H1 (cell line): ENCODE data around the gene SPAG8. TPM values are rescaled to one million over a fixed set of nuclear protein-coding genes. Genes with fewer than 3 reads are reported as not detected.

Source experiments
- CTCF ChIA-PET: fragments of 300-600 bp; sonication (Branson Sonifier 250); formaldehyde crosslinking; loops from one replicate; lab custom pipeline; 2021; ENCODE audit not compliant: partially characterized antibody; lab: Charles Lee
- POLR2A ChIA-PET: fragments of 300-600 bp; sonication (Branson Sonifier 250); formaldehyde crosslinking; loops from one replicate; lab custom pipeline; 2021; ENCODE audit warnings: inconsistent platforms; ENCODE audit not compliant: partially characterized antibody; lab: Charles Lee
- DNase-seq, 2 experiments: peaks; one replicate each; pipeline versions ENCODE4 v3.0.0 to v3.0.0-alpha.2; 2010 to 2022; ENCODE audit warnings: low spot score in 2 of 2, low read depth in 1 of 2, mixed read lengths in 1 of 2
- FAIRE-seq: peaks from 2 replicates; lab custom pipeline; 2011; peaks lifted over from hg19 to GRCh38; lab: Jason Lieb, UNC
- H2AFZ ChIP-seq: 2 replicates; pipeline ENCODE4 v1.8.1; 2012; ENCODE audit warnings: low read length, inconsistent platforms
- H2AK5ac ChIP-seq: 2 replicates; pipeline ENCODE4 v1.6.1; 2013; ENCODE audit warnings: low read depth, low read length
- H2BK120ac ChIP-seq: replicated peaks from 2 replicates; pipeline ENCODE3; 2013; ENCODE audit warnings: low read depth, low read length, inconsistent platforms
- H2BK12ac ChIP-seq: 2 replicates; pipeline ENCODE4 v1.6.1; 2013; ENCODE audit warnings: low read depth, low read length
- H2BK15ac ChIP-seq: 2 replicates; pipeline ENCODE4 v1.6.1; 2013; ENCODE audit warnings: low read length
- H2BK20ac ChIP-seq: 2 replicates; pipeline ENCODE4 v1.6.1; 2013; ENCODE audit warnings: low read length
- H2BK5ac ChIP-seq: 2 replicates; pipeline ENCODE4 v1.6.1; 2013; ENCODE audit warnings: low read depth, low read length
- H3K14ac ChIP-seq: 2 replicates; pipeline ENCODE4 v1.6.1; 2013; ENCODE audit warnings: inconsistent platforms; ENCODE audit not compliant: insufficient read length
- H3K18ac ChIP-seq: 2 replicates; pipeline ENCODE4 v1.6.1; 2013; ENCODE audit warnings: low read length; ENCODE audit errors: extremely low read depth
- H3K23ac ChIP-seq: 2 replicates; pipeline ENCODE4 v1.6.1; 2013; ENCODE audit warnings: inconsistent platforms; ENCODE audit not compliant: insufficient read length
- H3K23me2 ChIP-seq: 2 replicates; pipeline ENCODE4 v1.6.1; 2013; ENCODE audit warnings: low read depth, low read length
- H3K27ac ChIP-seq: 2 replicates; pipeline ENCODE4 v1.6.1; 2011; ENCODE audit warnings: low read depth, low read length, inconsistent platforms
- H3K27me3 ChIP-seq, 4 experiments: replicated peaks in 1 of 4; 1 replicate in 1 of 4; 2 replicates in 3 of 4; pipeline versions ENCODE4 v1.6.1 to v1.8.1; 2011 to 2013; ENCODE audit warnings: low read length in 3 of 4, mild to moderate bottlenecking in 3 of 4, inconsistent platforms in 2 of 4, mixed read lengths in 2 of 4, moderate library complexity in 1 of 4; ENCODE audit not compliant: control insufficient read depth in 3 of 4, insufficient read depth in 3 of 4; ENCODE audit errors: extremely low read depth in 1 of 4
- H3K36me3 ChIP-seq, 4 experiments: 2 replicates each; pipeline versions ENCODE4 v1.6.1 to v1.8.1; 2011 to 2013; ENCODE audit warnings: mild to moderate bottlenecking in 4 of 4, low read length in 3 of 4, moderate library complexity in 2 of 4, control low read depth in 1 of 4, inconsistent platforms in 1 of 4; ENCODE audit not compliant: insufficient read depth in 4 of 4, control insufficient read depth in 2 of 4
- H3K4ac ChIP-seq: replicated peaks from 2 replicates; pipeline ENCODE3; 2013; ENCODE audit warnings: low read length, low read depth, mixed read lengths, inconsistent platforms; ENCODE audit not compliant: insufficient read length
- H3K4me1 ChIP-seq, 4 experiments: replicated peaks in 1 of 4; 1 replicate in 1 of 4; 2 replicates in 3 of 4; pipeline versions ENCODE4 v1.6.1 to v1.8.1; 2011 to 2013; ENCODE audit warnings: low read length in 3 of 4, inconsistent platforms in 2 of 4, mixed read lengths in 1 of 4; ENCODE audit not compliant: insufficient read depth in 4 of 4, control insufficient read depth in 3 of 4
- H3K4me2 ChIP-seq, 2 experiments: 2 replicates each; pipeline versions ENCODE4 v1.6.1 to v1.8.1; 2011 to 2013; ENCODE audit warnings: low read depth in 2 of 2, low read length in 2 of 2, control low read depth in 1 of 2, inconsistent platforms in 1 of 2, mild to moderate bottlenecking in 1 of 2; ENCODE audit not compliant: insufficient read depth in 1 of 2
- H3K4me3 ChIP-seq, 4 experiments: fragments of 200-600, 300-600 bp in 1 of 4; sonication (generic), shearing (Covaris generic), sonication (Bioruptor Twin) in 1 of 4; 2 replicates each; pipeline versions ENCODE4 v1.5.1 to v1.8.1; 2011 to 2016; ENCODE audit warnings: low read length in 4 of 4, low read depth in 3 of 4, control low read depth in 2 of 4, inconsistent platforms in 2 of 4, mild to moderate bottlenecking in 2 of 4, mixed read lengths in 1 of 4, moderate library complexity in 1 of 4; ENCODE audit not compliant: insufficient read depth in 2 of 4; ENCODE audit errors: extremely low read depth in 1 of 4
- H3K56ac ChIP-seq: replicated peaks from 2 replicates; pipeline ENCODE3; 2013; ENCODE audit warnings: low read depth, mild to moderate bottlenecking, mixed read lengths, low read length, inconsistent platforms; ENCODE audit not compliant: insufficient read length
- H3K79me1 ChIP-seq: 2 replicates; pipeline ENCODE4 v1.6.1; 2013; ENCODE audit warnings: low read depth, low read length, control low read depth
- H3K79me2 ChIP-seq, 2 experiments: 2 replicates each; pipeline versions ENCODE4 v1.6.1 to v1.8.1; 2012 to 2013; ENCODE audit warnings: low read length in 2 of 2, mild to moderate bottlenecking in 2 of 2, inconsistent platforms in 1 of 2; ENCODE audit not compliant: insufficient read depth in 2 of 2, control insufficient read depth in 1 of 2
- H3K9ac ChIP-seq, 4 experiments: replicated peaks in 1 of 4; 1 replicate in 1 of 4; 2 replicates in 3 of 4; pipeline versions ENCODE4 v1.6.1 to v1.8.1; 2011 to 2013; ENCODE audit warnings: low read depth in 3 of 4, low read length in 3 of 4, control low read depth in 2 of 4, mild to moderate bottlenecking in 2 of 4, moderate library complexity in 2 of 4, inconsistent platforms in 1 of 4; ENCODE audit errors: extremely low read depth in 1 of 4
- H3K9me3 ChIP-seq, 2 experiments: 2 replicates each; pipeline versions ENCODE4 v1.6.1 to v1.8.1; 2012 to 2013; ENCODE audit warnings: mild to moderate bottlenecking in 2 of 2, moderate library complexity in 2 of 2, control low read depth in 1 of 2, inconsistent platforms in 1 of 2, low read depth in 1 of 2, low read length in 1 of 2, mixed read lengths in 1 of 2; ENCODE audit not compliant: insufficient read depth in 2 of 2
- H4K20me1 ChIP-seq, 2 experiments: replicated peaks in 1 of 2; 2 replicates each; pipeline versions ENCODE3 to v1.8.1; 2011 to 2013; ENCODE audit warnings: inconsistent platforms in 2 of 2, low read length in 2 of 2, mild to moderate bottlenecking in 1 of 2; ENCODE audit not compliant: insufficient read depth in 2 of 2, control insufficient read depth in 1 of 2
- H4K5ac ChIP-seq: 2 replicates; pipeline ENCODE4 v1.6.1; 2013; ENCODE audit warnings: low read length, low read depth, mixed read lengths, inconsistent platforms; ENCODE audit not compliant: insufficient read length
- H4K8ac ChIP-seq: 2 replicates; pipeline ENCODE4 v1.8.0; 2013; ENCODE audit warnings: mild to moderate bottlenecking, moderate library complexity, low read length, inconsistent platforms; ENCODE audit not compliant: insufficient read depth; ENCODE audit errors: extremely low read depth
- H4K91ac ChIP-seq: replicated peaks from 2 replicates; pipeline ENCODE3; 2013; ENCODE audit warnings: low read length, mixed read lengths, inconsistent platforms; ENCODE audit not compliant: insufficient read length
- CHD2 ChIP-seq: IDR thresholded peaks from 2 replicates; pipeline ENCODE4 v1.6.1; 2012; ENCODE audit warnings: low read length, improper control_type of control experiment
- CREB1 ChIP-seq: IDR thresholded peaks from 2 replicates; pipeline ENCODE4 v1.6.1; 2012; ENCODE audit warnings: inconsistent platforms
- GABPA ChIP-seq: IDR thresholded peaks from 2 replicates; pipeline ENCODE4 v1.6.1; 2011; ENCODE audit warnings: mild to moderate bottlenecking, low read length, moderate library complexity, borderline replicate concordance; ENCODE audit not compliant: insufficient read depth
- MAFK ChIP-seq: IDR thresholded peaks from 2 replicates; pipeline ENCODE4 v1.6.1; 2012; ENCODE audit warnings: low read depth, mild to moderate bottlenecking, improper control_type of control experiment, low read length
- POLR2A ChIP-seq, 2 experiments: IDR thresholded peaks; 1 replicate in 1 of 2; 2 replicates in 1 of 2; pipeline ENCODE4 v1.6.1; 2011; ENCODE audit warnings: low read depth in 2 of 2, low read length in 2 of 2, mild to moderate bottlenecking in 2 of 2; ENCODE audit errors: control extremely low read depth in 1 of 2
- SAP30 ChIP-seq: fragments of 300-600 bp; sonication (generic); IDR thresholded peaks from 2 replicates; pipeline ENCODE4 v1.7.1; 2012; ENCODE audit warnings: low read length, moderate library complexity, mild to moderate bottlenecking, inconsistent platforms; ENCODE audit not compliant: insufficient read depth, insufficient replicate concordance
- WGBS, 2 experiments: shearing (Covaris generic) in 1 of 2; methylation state at CpG; one replicate each; pipeline versions ENCODE4 v1.1.6 to v1.1.7; 2013 to 2015; ENCODE audit warnings: low lambda C conversion rate in 2 of 2, mixed read lengths in 2 of 2, inconsistent platforms in 1 of 2, low coverage in 1 of 2, missing lambda C conversion rate in 1 of 2; ENCODE audit not compliant: insufficient replicate concordance in 2 of 2, insufficient coverage in 1 of 2, insufficient read length in 1 of 2; ENCODE audit errors: extremely low coverage in 1 of 2, missing lambda C conversion rate in 1 of 2; 5-methylcytosine and 5-hydroxymethylcytosine counted together
- polyA plus RNA-seq, 7 experiments: library from polyadenylated mRNA; depleted of rRNA in 3 of 7; stranded (reverse) in 5 of 7; unstranded in 2 of 7; fragments of >200 nt in 5 of 7; fragments of 200-250 nt in 2 of 7; gene quantifications; 1 replicate in 5 of 7; 2 replicates in 1 of 7; 4 replicates in 1 of 7; pipeline versions ENCODE4 v1.2.1 to v1.2.3, GENCODE V29; 2011 to 2013; ENCODE audit warnings: missing spikeins in 2 of 7, mixed read lengths in 2 of 7
- total RNA-seq: library from RNA; stranded (reverse); fragmentation: NEBNext Ultra II Directional; extraction: Animal tissue kit (Norgen Biotek cat#: 25700); gene quantifications from 2 replicates; pipeline ENCODE4 v1.2.1, GENCODE V29; 2021

Gene SPAG8
- total and polyA plus RNA-seq, 2 of the 8 experiments (the other 6 are each of a cell fraction or from before 2014, with no cell fraction given) = 0.37 to 0.44 TPM

GRCh38 chr9:35836595-35836994 lies 24.5 kb upstream of the SPAG8 start:
- H3K14ac ChIP-seq = no peak overlapping the region
- H3K56ac ChIP-seq = no peak overlapping the region
- H3K4me1 ChIP-seq = peaks cover 0 to 3% (median 1%) of the 10 kb centered on the region in 4 experiments; a peak in 4 of 7 replicates
- no peak overlapping the region for H2BK5ac ChIP-seq
- no peak overlapping the region for H4K5ac ChIP-seq
- H3K18ac ChIP-seq = no peak overlapping the region
- no peak overlapping the region for H3K4me2 ChIP-seq
- H2BK12ac ChIP-seq = 0 out of 2 replicates have a peak overlapping the region, but pooled peaks have one; percentile 27
- H3K4ac ChIP-seq = no peak overlapping the region
- H2BK120ac ChIP-seq = no peak overlapping the region
- no peak overlapping the region for H3K4me3 ChIP-seq
- no peak overlapping the region for H2BK20ac ChIP-seq
- H3K27me3 ChIP-seq = no peaks in the 10 kb centered on the region; a peak in 1 of 7 replicates
- no peak overlapping the region for H3K23ac ChIP-seq
- H4K91ac ChIP-seq = no peak overlapping the region
- no peak overlapping the region for H2AK5ac ChIP-seq
- H3K23me2 ChIP-seq = no peaks in the 10 kb centered on the region
- no peak overlapping the region for H2AFZ ChIP-seq
- DNase-seq (no peak), FAIRE-seq (no peak)
- no peaks in the 10 kb centered on the region for H3K36me3 ChIP-seq
- TF ChIP-seq SAP30 (no peak), CREB1 (no peak), CHD2 (no peak), GABPA (no peak), MAFK (no peak), POLR2A (IDR thresholded peaks at IDR 0.05; ENCODE audit: control extremely low read depth in 1 of 2, low read depth in 2 of 2, low read length in 2 of 2) (no peak)
- H3K79me2 ChIP-seq = no peaks in the 10 kb centered on the region
- H3K27ac ChIP-seq = no peak overlapping the region
- no peak overlapping the region for H4K8ac ChIP-seq
- 99% methylated on average over 5 of the region's 5 CpGs; no CpG with 5 or more reads in 1 of the 2 experiments for WGBS, 2 experiments
- no peaks in the 10 kb centered on the region for H4K20me1 ChIP-seq
- no peaks in the 10 kb centered on the region for H3K9me3 ChIP-seq
- H2BK15ac ChIP-seq = no peak overlapping the region
- POLR2A ChIA-PET = interaction anchor here (0.5 to 1.1 kb wide), 2 partner anchors 22 to 33 kb away, joined by 4 read pairs; no protein-coding TSS in a partner anchor
- no peak overlapping the region for H3K9ac ChIP-seq
- CTCF ChIA-PET = interaction anchor here (0.7 to 16.5 kb wide), 17 partner anchors 9 to 225 kb away, joined by 3 to 172 read pairs (median 5); partner anchors contain the start of genes FAM221B, HINT2 and TMEM8B
- H3K79me1 ChIP-seq = no peaks in the 10 kb centered on the region
